HG03442 (cell line): ENCODE measurements around the gene USHBP1.

ENCODE experiments used
- ATAC-seq: cut with Tn5 transposase; IDR thresholded peaks from one replicate; pipeline ENCODE4 v1.9.1; 2021; ENCODE audit warnings: mild to moderate bottlenecking, moderate library complexity; ENCODE audit not compliant: unreplicated experiment

Gene USHBP1

GRCh38 chr19:17264641-17264979 lies at the start of gene USHBP1:
USHBP1 (minus strand) TSS chr19:17264745; CDS start chr19:17264299, 446 bp downstream.
- no peak for ATAC-seq

- ATAC-seq = no peak
These were observed 49.6 kb upstream of the USHBP1 start for GRCh38 chr19:17314007-17314593.

- ATAC-seq = no peak
These were observed 47.9 kb upstream of the USHBP1 start for GRCh38 chr19:17312189-17313113.

GRCh38 chr19:17311455-17312188 lies 47.1 kb upstream of the USHBP1 start:
- ATAC-seq = no peak

GRCh38 chr19:17309965-17310461 lies 45.5 kb upstream of the USHBP1 start:
- ATAC-seq = no peak

GRCh38 chr19:17309198-17309964 lies 44.8 kb upstream of the USHBP1 start, which contains the start of gene DDA1:
DDA1 (plus strand) TSS chr19:17309563; CDS start chr19:17309655, 92 bp downstream.
- peak; percentile 52 for ATAC-seq

- ATAC-seq = no peak
These were observed 43.4 kb upstream of the USHBP1 start for GRCh38 chr19:17307876-17308377.

- ATAC-seq = no peak
These were observed 41.8 kb upstream of the USHBP1 start for GRCh38 chr19:17306285-17306714.

GRCh38 chr19:17305517-17306284 lies 41.2 kb upstream of the USHBP1 start, which contains the start of gene MRPL34:
MRPL34 (plus strand) TSS chr19:17305872; CDS start chr19:17305893, 21 bp downstream.
- peak; percentile 68 for ATAC-seq

GRCh38 chr19:17305216-17305516 lies 40.6 kb upstream of the USHBP1 start:
- no peak for ATAC-seq

- no peak for ATAC-seq
These were observed 40.1 kb upstream of the USHBP1 start for GRCh38 chr19:17304386-17305215.

- no peak for ATAC-seq
These were observed 39.4 kb upstream of the USHBP1 start for GRCh38 chr19:17303940-17304267.

- ATAC-seq = peak; percentile 50
These were observed 38.8 kb upstream of the USHBP1 start, which contains the start of gene ABHD8 for GRCh38 chr19:17303167-17303939. ABHD8 (minus strand) TSS chr19:17303425; CDS start chr19:17301616, 1,809 bp downstream.

- no peak for ATAC-seq
These were observed 38.0 kb upstream of the USHBP1 start for GRCh38 chr19:17302391-17303166.

GRCh38 chr19:17300992-17301619 lies 36.6 kb upstream of the USHBP1 start:
- no peak for ATAC-seq

GRCh38 chr19:17296976-17297375 lies 32.4 kb upstream of the USHBP1 start:
- ATAC-seq = no peak

GRCh38 chr19:17296273-17296672 lies 31.7 kb upstream of the USHBP1 start:
- ATAC-seq = no peak
